SU-DHL-6 (cell line): ENCODE results near the gene HDAC2.

ENCODE experiments used
- H2AFZ ChIP-seq: fragments of 200-600 bp; sonication (generic); 2 replicates; pipeline ENCODE4 v1.6.1; 2014; ENCODE audit warnings: low read depth, mild to moderate bottlenecking, moderate library complexity, mixed read lengths, antibody characterized with exemption, low read length; ENCODE audit not compliant: severe bottlenecking
- H3F3A ChIP-seq: fragments of 200-600 bp; shearing (Covaris generic); 2 replicates; pipeline ENCODE4 v1.6.0; 2016; ENCODE audit warnings: antibody characterized with exemption, mild to moderate bottlenecking; ENCODE audit not compliant: insufficient read depth
- H3K27ac ChIP-seq: fragments of 200-600 bp; sonication (generic); 2 replicates; pipeline ENCODE4 v1.5.1; 2016; ENCODE audit warnings: low read depth, mild to moderate bottlenecking, low read length, moderate library complexity, mixed read lengths
- H3K27me3 ChIP-seq: fragments of 200-600 bp; sonication (generic), shearing (Covaris generic); 2 replicates; pipeline ENCODE4 v1.6.0; 2014; ENCODE audit warnings: mild to moderate bottlenecking, low read length
- H3K36me3 ChIP-seq: fragments of 200-600 bp; sonication (generic); 2 replicates; pipeline ENCODE4 v1.6.1; 2014; ENCODE audit warnings: mild to moderate bottlenecking, low read length, mixed read lengths
- H3K4me2 ChIP-seq: fragments of 300-600, 200-600 bp; shearing (Covaris generic), sonication (generic); 2 replicates; pipeline ENCODE4 v1.6.0; 2014; ENCODE audit warnings: low read length, low read depth, mild to moderate bottlenecking; ENCODE audit not compliant: poor library complexity, severe bottlenecking
- H3K4me3 ChIP-seq: fragments of 200-600 bp; sonication (generic); 2 replicates; pipeline ENCODE4 v1.5.1; 2014; ENCODE audit warnings: antibody characterized with exemption, low read length, mild to moderate bottlenecking, mixed read lengths; ENCODE audit not compliant: insufficient read depth, poor library complexity, severe bottlenecking
- H3K79me2 ChIP-seq: fragments of 200-600 bp; sonication (generic); 2 replicates; pipeline ENCODE4 v1.6.1; 2014; ENCODE audit warnings: mild to moderate bottlenecking, low read length, moderate library complexity; ENCODE audit not compliant: insufficient read depth
- H3K9ac ChIP-seq: fragments of 200-600 bp; sonication (generic); 2 replicates; pipeline ENCODE4 v1.7.0; 2014; ENCODE audit warnings: mild to moderate bottlenecking, low read length
- H3K9me2 ChIP-seq: fragments of 200-600 bp; sonication (generic); replicated peaks from 2 replicates; pipeline ENCODE4 v1.6.1; 2014; ENCODE audit warnings: low read length; ENCODE audit not compliant: insufficient read depth
- H3K9me3 ChIP-seq: fragments of 200-600 bp; sonication (generic); 2 replicates; pipeline ENCODE4 v1.6.1; 2014; ENCODE audit warnings: low read length, mixed read lengths; ENCODE audit not compliant: insufficient read depth
- H4K20me1 ChIP-seq: fragments of 200-600 bp; sonication (generic); 2 replicates; pipeline ENCODE4 v1.6.1; 2014; ENCODE audit warnings: low read depth, mild to moderate bottlenecking, antibody characterized with exemption, low read length, moderate library complexity, mixed read lengths
- EZH2phosphoT487 ChIP-seq: fragments of 200-600 bp; sonication (generic), shearing (Covaris generic); conservative IDR thresholded peaks from 2 replicates; pipeline ENCODE4 v1.6.1; 2018; ENCODE audit warnings: mild to moderate bottlenecking, antibody characterized with exemption, low read length, moderate library complexity, mixed read lengths
- TF ChIP-seq, protein P1 (sequence below): fragments of 200-600 bp; sonication (generic); IDR thresholded peaks from one replicate; pipeline ENCODE4 v1.5.1; 2017; ENCODE audit warnings: antibody characterized with exemption, mild to moderate bottlenecking, low read length, moderate library complexity; ENCODE audit not compliant: insufficient read depth, poor library complexity, severe bottlenecking

HDAC2 gene

DNA sequence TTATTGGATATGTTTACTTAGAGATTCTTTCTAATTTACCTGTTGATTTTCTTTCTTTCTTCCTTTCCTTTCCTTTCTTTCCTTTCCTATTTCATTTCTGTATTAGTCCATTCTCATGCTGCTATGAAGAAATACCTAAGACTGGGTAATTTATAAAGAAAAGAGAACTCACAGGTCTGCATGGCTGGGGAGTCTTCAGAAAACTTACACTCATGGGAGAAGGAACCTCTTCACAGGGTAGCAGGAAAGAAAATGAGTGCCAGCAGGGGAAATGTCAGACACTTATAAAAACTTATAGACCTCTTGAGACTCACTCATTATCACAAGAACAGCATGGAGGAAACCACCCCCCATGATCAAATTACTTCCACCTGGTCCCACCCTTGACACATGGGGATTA is 40.8 kb downstream of the HDAC2 start:
- Histone ChIP-seq H3K9me3 (no peaks in the 10 kb centered on the region), H4K20me1 (no peaks in the 10 kb centered on the region), H3K9ac (no peak overlapping the region), H3K36me3 (no peaks in the 10 kb centered on the region), H3K4me2 (no peak overlapping the region), H3K27ac (no peak overlapping the region), H3K4me3 (no peak overlapping the region), H3K27me3 (no peaks in the 10 kb centered on the region), H3K9me2 (no peaks in the 10 kb centered on the region), H2AFZ (no peak overlapping the region), H3F3A (no peaks in the 10 kb centered on the region), H3K79me2 (no peaks in the 10 kb centered on the region)
- TF ChIP-seq, protein P1, sequence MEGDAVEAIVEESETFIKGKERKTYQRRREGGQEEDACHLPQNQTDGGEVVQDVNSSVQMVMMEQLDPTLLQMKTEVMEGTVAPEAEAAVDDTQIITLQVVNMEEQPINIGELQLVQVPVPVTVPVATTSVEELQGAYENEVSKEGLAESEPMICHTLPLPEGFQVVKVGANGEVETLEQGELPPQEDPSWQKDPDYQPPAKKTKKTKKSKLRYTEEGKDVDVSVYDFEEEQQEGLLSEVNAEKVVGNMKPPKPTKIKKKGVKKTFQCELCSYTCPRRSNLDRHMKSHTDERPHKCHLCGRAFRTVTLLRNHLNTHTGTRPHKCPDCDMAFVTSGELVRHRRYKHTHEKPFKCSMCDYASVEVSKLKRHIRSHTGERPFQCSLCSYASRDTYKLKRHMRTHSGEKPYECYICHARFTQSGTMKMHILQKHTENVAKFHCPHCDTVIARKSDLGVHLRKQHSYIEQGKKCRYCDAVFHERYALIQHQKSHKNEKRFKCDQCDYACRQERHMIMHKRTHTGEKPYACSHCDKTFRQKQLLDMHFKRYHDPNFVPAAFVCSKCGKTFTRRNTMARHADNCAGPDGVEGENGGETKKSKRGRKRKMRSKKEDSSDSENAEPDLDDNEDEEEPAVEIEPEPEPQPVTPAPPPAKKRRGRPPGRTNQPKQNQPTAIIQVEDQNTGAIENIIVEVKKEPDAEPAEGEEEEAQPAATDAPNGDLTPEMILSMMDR: no peak
- TF ChIP-seq EZH2phosphoT487: no peak

DNA sequence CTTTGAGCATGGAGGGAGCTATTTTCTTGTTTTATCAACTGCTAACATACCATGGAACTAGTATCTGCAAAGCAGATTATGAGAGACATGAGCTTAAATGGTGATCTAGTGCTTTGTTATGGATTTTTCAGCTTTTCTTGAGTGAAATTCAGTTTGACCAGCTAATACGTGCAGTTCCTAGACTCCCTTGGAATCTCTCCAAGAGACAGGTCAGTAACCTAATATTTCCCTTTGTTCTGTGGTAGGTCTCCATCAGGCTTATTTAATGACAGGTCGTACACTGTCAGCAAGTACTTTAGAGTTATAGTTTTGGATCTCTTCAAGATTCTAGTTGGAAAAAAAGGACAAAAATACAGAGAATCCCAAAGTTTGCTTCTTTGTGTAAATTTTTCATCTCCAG is 43.9 kb downstream of the HDAC2 start:
- TF ChIP-seq, protein P1: no peak
- TF ChIP-seq EZH2phosphoT487: no peak
- no peaks in the 10 kb centered on the region for H3F3A ChIP-seq
- no peak overlapping the region for H2AFZ ChIP-seq

DNA sequence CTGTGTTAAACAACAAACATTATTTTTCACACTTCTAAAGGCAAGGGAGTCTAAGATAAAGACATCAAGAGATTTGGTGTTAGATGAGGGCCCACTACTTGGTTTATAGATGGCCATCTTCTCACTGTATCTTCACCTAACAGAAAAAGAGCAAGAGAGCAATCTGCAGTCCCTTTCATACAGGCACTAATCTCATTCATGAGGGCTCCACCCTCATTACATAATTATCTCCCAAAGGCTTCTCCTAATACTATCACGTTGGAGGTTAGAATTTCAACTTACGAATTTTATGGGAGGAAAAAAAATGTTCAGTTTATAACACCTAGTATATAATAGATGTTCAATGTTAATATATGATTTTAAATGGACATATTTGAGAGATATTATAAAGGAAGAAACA is 45.6 kb downstream of the HDAC2 start:
- H3K4me3 ChIP-seq: no peak overlapping the region
- H4K20me1 ChIP-seq: no peaks in the 10 kb centered on the region
- TF ChIP-seq, protein P1: no peak
- no peak for TF ChIP-seq EZH2phosphoT487
- no peak overlapping the region for H3K4me2 ChIP-seq
- H3K27me3 ChIP-seq: no peaks in the 10 kb centered on the region
- no peaks in the 10 kb centered on the region for H3K9me2 ChIP-seq
- H3F3A ChIP-seq: no peaks in the 10 kb centered on the region
- no peaks in the 10 kb centered on the region for H3K9me3 ChIP-seq
- no peak overlapping the region for H3K9ac ChIP-seq
- H3K27ac ChIP-seq: no peak overlapping the region
- H3K36me3 ChIP-seq: no peaks in the 10 kb centered on the region
- H2AFZ ChIP-seq: no peak overlapping the region
- H3K79me2 ChIP-seq: no peaks in the 10 kb centered on the region

More for the DNA sequence above, 43.9 kb downstream of the HDAC2 start:
- H3K4me2 ChIP-seq: no peak overlapping the region
- no peaks in the 10 kb centered on the region for H3K9me2 ChIP-seq
- no peaks in the 10 kb centered on the region for H3K9me3 ChIP-seq
- H3K4me3 ChIP-seq: no peak overlapping the region
- no peaks in the 10 kb centered on the region for H4K20me1 ChIP-seq
- H3K27ac ChIP-seq: no peak overlapping the region
- no peak overlapping the region for H3K9ac ChIP-seq
- H3K36me3 ChIP-seq: no peaks in the 10 kb centered on the region
- no peaks in the 10 kb centered on the region for H3K79me2 ChIP-seq
- no peaks in the 10 kb centered on the region for H3K27me3 ChIP-seq

DNA sequence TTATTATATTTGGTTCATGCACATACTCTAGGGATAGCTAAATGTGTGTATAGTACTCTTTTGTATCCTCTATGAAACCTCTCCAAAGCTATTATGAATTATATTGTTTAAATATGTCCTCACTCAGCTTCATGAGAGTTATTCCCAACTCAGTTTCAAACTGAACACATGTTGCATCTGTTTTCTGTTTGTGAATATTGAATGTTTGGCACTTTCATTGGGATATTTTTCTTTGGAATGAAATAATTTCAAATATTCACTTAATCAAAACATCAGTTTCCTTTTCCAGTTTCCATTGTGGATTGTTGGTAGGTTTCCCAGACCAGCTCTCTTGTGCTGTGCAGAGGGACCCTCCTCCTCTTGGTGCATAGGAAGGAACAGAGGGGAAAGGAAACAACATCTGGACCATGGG is 46.6 kb downstream of the HDAC2 start:
- TF ChIP-seq, protein P1: no peak
- TF ChIP-seq EZH2phosphoT487: no peak
- Histone ChIP-seq H3K9me3 (no peaks in the 10 kb centered on the region), H3K27me3 (no peaks in the 10 kb centered on the region), H3K4me3 (no peak overlapping the region), H2AFZ (no peak overlapping the region), H3K79me2 (no peaks in the 10 kb centered on the region), H3K36me3 (no peaks in the 10 kb centered on the region), H3K9me2 (no peaks in the 10 kb centered on the region), H3K4me2 (no peak overlapping the region), H3F3A (no peaks in the 10 kb centered on the region), H4K20me1 (no peaks in the 10 kb centered on the region), H3K9ac (no peak overlapping the region), H3K27ac (no peak overlapping the region)
